GM18870 (cell line): ENCODE measurements around the gene CMTM1.

ENCODE experiments used
- ATAC-seq: cut with Tn5 transposase; IDR thresholded peaks from one replicate; pipeline ENCODE4 v1.9.1; 2021; ENCODE audit warnings: moderate library complexity; ENCODE audit not compliant: unreplicated experiment

The CMTM1 gene

GRCh38 chr16:66538910-66539309, 27.3 kb upstream of the CMTM1 start:
- ATAC-seq = no peak

- ATAC-seq = no peak
Measured at GRCh38 chr16:66539623-66540469, 26.4 kb upstream of the CMTM1 start.

- ATAC-seq = no peak
Measured at GRCh38 chr16:66541388-66542355, 24.6 kb upstream of the CMTM1 start.

- ATAC-seq = no peak
Measured at GRCh38 chr16:66542396-66542795, 23.8 kb upstream of the CMTM1 start.

- ATAC-seq = no peak
Measured at GRCh38 chr16:66543541-66543940, 22.7 kb upstream of the CMTM1 start.

- no peak for ATAC-seq
Measured at GRCh38 chr16:66544016-66544757, 22.1 kb upstream of the CMTM1 start.

- ATAC-seq = no peak
Measured at GRCh38 chr16:66547101-66547989, 18.9 kb upstream of the CMTM1 start.

- ATAC-seq = no peak
Measured at GRCh38 chr16:66548068-66548467, 18.2 kb upstream of the CMTM1 start.

- ATAC-seq = no peak
Measured at GRCh38 chr16:66548868-66549267, 17.4 kb upstream of the CMTM1 start.

- ATAC-seq = no peak
Measured at GRCh38 chr16:66549284-66550131, 16.7 kb upstream of the CMTM1 start, which contains the start of gene TK2. TSS of gene TK2 (minus strand) at chr16:66550122. CDS start at chr16:66550061, 61 bp downstream.

- no peak for ATAC-seq
Measured at GRCh38 chr16:66551348-66551759, 14.9 kb upstream of the CMTM1 start.

GRCh38 chr16:66551788-66552285, 14.4 kb upstream of the CMTM1 start:
- no peak for ATAC-seq

GRCh38 chr16:66552286-66553177, 13.7 kb upstream of the CMTM1 start, which contains the start of gene CKLF:
TSS of gene CKLF (plus strand) at chr16:66552576. CDS start at chr16:66552716, 140 bp downstream.
- no peak for ATAC-seq

- ATAC-seq = no peak
Measured at GRCh38 chr16:66553223-66553622, 13.0 kb upstream of the CMTM1 start.

- no peak for ATAC-seq
Measured at GRCh38 chr16:66554021-66554420, 12.2 kb upstream of the CMTM1 start.

GRCh38 chr16:66554495-66554894, 11.7 kb upstream of the CMTM1 start:
- no peak for ATAC-seq

- no peak for ATAC-seq
Measured at GRCh38 chr16:66560107-66560506, 6.1 kb upstream of the CMTM1 start.
